GM10847 (cell line): ENCODE measurements around the gene LHFPL3.

ENCODE experiments used
- POLR2A ChIP-seq: IDR thresholded peaks from 2 replicates; pipeline ENCODE4 v1.6.1; 2011; ENCODE audit not compliant: insufficient read length; ENCODE audit errors: extremely low read depth

Gene LHFPL3

DNA sequence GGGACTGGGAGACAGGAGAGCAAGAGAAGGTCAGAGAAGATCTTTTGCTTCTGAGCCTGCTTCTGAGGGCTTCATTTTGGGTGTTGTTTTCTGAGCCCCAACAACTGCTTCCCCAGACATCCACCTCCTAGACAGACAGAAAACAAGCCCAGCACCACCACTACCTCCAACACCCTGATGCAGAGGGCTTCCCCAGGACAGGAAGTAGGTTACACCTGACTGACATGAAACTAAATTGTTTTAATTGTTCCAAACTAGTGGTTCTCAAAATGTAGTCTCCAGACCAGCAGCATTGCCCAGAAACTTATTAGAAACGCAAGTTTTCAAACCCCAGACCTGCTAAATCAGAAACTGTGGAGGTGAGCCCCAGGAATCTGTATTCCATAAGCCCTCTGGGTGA lies 522.0 kb downstream of the LHFPL3 start:
- no peak for TF ChIP-seq POLR2A

DNA sequence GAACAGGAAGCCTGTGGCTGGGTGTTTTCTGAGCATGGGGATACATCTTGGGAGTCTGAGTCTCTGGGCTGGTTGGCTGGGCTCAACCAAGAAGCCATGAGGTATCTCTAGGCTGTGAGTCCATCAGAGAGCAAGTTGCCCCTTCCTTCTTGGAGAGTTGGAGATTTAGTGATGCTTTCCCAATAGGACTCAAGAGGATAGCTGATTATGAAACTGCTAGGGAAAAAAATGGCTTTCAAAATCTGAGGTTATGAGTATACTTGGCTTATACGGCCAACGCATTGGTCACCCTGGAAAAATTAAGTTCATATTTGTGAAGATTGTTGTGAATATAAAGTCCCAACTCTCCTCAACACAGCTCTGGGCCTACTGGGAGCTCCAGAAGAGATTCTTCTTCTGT lies 522.9 kb downstream of the LHFPL3 start:
- no peak for TF ChIP-seq POLR2A

DNA sequence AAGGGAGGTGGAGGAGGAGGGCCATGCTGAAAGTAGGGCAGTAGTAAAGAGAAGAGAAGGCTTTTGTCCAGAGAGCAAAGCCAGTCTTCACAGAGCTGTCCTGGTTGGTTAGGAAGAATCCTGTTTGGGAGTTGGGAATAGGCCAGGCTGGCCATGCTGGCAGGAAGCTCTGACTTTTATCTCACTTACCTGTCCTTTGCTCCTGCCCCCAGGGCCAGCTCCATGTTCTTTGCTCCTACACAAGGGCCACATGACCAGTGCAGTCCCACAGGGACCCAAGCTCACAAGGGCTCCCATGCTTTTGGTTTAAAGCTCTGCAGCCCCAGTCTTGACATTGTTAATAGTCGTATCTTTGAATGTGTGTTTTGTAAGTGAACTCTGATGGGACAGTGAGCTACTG lies 524.0 kb downstream of the LHFPL3 start:
- no peak for TF ChIP-seq POLR2A

DNA sequence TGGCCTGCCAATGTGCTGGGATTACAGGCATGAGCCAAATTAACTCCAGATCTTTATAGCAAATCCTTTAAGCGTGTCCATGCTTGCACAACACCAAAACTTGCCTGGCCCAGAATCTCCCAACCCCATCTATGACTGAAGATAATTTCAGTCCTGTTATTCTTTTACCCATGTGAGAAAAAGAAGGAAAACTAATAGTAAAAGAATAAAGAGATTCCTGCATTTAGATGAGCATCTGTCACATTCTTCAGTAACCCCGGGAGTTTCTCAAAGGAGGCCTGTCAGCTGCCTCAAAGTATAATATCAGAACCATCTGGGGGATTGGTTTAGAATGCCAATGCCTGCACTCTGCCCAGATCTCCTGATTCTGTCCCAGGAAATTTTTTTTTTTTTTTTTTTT lies 527.5 kb downstream of the LHFPL3 start:
- no peak for TF ChIP-seq POLR2A

DNA sequence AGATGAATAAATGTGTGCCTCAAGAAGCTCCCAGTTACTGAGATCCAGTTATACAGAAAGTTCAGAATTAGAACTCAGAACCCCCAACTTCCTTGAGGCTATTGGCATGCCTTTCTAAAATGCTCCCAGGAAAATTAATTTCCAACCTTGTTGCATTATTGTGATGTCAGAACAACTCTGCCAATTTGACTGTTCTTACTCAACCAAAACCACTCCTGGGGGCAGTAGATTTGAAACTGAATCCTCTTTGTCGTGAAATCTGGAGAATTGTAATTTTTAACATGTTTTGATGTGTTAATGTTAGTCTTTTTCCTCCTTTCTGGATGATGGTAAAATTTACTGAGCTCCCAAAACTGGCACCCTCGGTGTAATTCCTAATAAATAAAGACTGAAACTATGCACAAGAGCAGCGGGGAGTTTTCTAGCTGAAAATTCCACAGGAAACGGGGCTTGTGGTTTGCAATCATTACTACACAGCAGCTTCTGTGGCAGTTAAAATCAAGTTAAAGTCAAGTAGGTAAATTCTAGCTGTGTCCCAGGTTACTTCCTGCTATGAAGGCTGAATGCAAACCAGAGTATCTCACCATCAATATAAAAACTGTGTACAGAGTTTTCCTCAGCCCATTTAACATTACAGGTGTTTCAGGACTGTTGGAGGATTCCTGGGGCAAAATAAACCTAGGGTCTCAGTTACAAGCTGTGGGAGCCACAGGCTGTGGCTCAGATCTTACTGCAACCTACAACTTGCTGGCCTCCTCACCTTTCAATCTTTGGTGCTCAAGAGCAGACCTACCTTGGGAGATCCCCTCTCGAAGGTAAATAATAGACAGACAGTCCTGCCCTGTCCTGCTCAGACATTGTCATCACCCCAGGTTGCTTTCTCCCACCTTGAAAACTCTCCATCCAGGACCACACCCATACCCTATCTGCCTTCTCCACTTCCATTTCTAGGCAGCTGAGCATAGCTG lies 529.3 kb downstream of the LHFPL3 start:
- no peak for TF ChIP-seq POLR2A

DNA sequence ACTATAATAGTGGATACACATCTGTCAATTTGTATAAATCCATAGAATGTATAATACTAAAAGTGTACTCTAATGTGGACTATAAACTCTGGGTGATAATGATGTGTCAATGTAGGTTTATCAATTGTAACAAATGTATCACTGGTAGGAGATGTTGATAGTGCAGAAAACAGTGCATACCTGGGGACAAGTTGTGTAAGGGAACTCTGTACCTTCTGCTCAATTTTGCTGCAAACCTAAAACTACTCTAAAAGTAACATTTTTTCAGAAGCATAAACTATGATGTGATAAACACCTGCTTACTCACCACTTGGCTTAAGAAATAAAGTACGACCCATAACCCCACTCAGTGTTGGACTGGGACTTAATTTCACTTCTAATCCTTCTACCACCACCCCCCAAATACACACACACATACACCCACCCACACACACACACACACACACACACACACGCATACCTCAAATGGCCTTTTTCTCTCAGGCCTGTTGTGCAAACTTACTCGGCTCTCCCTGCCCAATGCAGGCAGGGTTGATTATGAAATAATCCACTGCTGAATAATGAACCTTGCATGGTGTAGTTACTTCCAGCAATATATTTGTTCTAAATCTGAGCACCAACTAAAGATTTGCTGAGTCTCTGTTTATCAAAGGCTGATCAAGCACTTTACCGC lies 531.5 kb downstream of the LHFPL3 start:
- no peak for TF ChIP-seq POLR2A

DNA sequence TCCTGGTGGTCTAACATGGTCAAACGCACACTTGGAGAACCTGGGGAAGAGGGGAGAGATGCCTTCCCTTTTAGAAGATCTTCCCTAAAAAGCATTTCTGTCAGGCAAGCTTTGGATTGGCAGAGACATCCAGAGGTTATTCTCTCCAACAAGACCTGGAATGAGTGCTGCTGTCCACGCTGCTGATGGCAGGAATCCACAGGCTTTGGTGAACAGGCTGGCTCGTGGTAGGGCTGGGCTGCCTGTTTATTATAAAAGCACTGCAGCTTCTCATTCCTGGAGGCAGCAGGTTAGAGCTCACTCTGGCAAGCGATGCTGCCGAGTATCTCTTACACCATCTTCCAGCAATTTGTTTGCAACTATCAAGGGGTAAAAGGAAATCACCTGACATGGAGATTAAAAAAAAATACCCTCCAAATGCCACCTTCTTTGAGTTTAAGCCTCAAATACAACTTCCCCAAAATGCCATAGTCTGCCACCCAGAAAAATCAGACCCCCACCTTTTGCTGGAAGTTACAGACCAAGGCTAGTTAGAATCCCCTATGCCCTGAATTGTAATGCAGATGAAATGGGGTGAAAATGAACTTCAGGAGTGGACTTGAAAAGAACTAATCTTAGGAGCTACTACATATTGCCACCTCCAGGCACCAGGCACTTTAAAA lies 533.5 kb downstream of the LHFPL3 start:
- TF ChIP-seq POLR2A = no peak

DNA sequence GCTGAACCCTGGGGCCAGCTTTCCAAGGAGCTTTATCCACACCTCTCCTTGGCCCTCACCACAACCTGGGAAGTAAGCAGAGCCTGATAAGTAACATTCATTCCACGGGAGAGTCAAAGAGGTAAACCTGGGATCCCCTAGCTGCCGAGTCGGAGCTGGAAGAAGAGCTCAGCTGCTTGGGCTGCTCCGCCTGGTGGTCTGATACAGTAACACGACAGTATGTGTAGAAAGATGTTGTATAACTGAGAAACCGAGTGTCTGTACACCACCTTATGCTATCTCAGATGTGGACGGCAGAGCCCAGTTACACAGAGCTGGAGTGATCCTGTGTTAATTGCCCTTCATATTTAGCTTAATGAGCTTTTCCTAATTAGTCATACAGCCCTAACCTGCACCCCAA lies 534.3 kb downstream of the LHFPL3 start:
- no peak for TF ChIP-seq POLR2A

DNA sequence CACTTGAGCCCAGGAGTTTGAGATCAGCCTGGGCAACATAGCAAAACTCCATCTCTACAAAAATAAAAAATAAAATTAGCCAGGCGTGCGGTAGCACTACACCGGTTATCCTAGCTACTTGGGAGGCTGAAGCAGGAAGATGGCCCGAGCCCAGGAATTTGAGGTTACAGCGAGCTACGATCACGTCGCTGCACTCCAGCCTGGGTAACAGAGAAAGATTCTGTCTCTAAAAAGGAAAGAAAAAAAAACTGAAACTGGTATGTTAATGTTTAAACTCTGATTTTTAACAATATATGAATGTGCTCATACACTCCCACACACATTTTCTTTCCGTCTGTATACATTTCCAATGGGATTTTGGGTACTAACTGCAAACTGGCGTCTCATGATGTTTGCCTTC lies 545.0 kb downstream of the LHFPL3 start:
- no peak for TF ChIP-seq POLR2A

DNA sequence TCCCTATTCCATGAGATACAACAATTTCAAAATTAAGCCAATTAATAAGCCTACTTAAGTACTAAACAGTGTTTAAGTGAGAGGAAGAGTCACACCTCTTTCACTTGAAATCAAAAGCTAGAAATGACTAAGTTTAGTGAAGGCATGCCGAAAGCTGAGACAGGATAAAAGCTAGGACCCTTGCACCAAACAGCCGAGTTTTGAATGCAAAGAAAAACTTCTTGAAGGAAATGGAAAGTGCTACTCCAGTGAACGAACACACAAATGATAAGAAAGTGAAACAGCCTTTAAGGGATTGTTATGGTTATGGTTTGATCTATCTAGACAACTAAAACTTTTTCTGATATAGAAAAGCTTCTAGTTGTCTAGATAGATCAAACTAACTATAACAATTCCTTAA lies 550.2 kb downstream of the LHFPL3 start:
- no peak for TF ChIP-seq POLR2A

DNA sequence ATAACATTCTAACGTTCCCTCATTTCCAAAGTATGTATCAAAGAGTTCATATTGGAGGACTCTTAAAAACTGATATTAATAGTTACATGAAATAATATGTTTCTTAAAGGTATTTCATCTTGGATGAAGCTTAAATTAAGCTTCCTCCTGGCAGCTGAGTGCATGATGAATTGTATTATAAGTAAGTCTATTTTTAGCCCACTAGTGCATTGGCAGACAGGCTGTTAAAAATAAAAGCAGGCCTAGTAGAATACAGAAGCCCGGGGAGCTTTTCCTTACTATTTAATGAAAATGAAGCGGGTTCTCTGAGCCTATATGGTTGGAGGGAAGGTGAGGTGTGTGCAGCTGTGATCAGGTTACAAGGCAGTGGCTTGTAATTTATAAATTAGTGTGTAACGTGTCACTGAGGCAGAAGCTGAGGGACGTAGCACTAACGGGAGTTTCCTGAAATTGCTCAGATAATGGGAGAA lies 554.9 kb downstream of the LHFPL3 start:
- no peak for TF ChIP-seq POLR2A

DNA sequence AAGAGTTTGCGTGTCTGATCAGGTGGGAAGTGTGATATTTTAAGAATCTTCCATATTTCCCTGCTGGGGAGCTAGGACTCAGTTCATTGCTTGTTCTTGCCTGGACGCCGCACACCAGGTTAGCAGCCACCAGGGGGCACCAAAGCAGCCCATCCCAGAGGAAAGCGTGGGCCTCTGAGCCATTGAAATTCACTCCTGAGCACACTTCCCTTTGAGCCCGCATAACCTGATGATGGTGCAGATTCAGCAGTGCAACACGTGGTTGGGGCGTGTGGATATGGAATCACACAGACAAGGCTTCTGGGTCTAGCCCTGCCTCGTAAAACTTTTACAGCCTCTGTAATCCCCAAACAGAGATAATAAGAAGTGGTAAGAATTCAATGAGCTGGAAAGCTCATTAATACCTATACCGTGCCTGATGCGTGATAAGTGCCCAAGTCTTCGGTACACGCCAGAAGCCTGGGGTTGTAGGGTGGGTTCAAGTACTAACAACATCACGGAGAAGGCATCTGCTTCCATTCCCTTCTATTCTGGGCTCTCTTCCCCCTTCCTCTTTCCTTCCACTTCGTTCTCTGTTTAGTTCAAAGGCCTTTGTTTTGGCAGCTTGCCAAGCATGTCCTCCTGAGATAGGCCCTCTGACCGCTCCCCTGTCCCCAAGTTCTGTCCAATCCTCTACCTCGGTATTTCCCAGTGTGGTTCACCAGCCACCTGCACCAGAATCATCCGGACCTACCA lies 555.5 kb downstream of the LHFPL3 start:
- no peak for TF ChIP-seq POLR2A

DNA sequence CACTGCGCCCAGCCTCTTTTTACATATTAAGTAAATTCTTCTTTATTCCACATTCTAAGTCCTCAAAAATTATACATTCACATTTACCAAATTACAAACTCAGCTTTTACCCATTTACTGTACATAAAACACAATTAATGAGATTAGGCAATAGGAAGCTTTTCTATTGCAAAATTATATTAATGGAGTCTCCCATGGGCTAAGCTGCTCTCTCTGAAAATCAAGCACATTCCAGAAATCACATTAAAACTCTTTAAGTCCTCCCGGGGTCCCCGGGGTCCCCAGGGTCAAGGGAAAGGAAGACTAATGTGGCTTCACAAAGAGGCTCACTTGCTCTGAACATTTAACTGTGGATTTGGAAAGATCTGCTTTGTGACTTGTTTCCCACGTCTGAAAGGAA lies 558.2 kb downstream of the LHFPL3 start:
- no peak for TF ChIP-seq POLR2A

DNA sequence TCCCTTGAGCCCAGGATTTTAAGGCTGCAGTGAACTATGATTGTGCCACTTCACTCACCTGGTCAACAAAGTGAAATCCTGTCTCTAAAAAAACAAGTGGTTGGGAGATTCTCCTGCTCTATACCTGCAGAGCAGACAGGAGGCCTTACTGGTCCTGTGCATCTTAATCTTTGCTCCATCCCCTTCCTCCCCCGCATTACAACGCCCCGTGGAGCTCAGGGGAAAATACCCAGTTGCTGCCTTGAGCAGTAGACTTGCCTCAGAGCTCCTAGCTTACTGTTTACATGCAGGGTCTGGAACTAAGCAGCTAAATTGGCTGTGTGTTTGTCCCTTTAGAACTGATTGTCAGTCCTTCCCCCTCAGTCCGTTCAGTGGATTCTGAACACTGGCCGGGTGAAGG lies 561.8 kb downstream of the LHFPL3 start:
- TF ChIP-seq POLR2A = no peak

DNA sequence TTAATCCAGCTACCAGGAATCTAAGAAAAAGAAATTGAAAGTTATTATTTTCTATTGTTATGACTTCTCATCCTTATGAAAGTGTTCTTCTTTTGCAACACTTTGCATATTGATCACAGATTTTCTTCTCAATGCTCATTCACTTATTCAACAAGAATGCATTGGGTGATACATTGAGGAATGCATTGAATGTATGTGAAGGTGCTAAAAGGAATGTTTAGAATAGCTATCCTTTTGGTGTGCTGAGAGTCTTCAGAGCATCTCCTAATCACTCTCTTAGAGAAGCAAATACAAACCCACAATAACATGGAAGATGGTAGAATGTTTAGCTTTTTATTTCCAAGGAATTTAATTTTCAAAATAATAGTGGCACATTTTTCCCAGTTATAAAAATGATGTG lies 563.5 kb downstream of the LHFPL3 start:
- no peak for TF ChIP-seq POLR2A

DNA sequence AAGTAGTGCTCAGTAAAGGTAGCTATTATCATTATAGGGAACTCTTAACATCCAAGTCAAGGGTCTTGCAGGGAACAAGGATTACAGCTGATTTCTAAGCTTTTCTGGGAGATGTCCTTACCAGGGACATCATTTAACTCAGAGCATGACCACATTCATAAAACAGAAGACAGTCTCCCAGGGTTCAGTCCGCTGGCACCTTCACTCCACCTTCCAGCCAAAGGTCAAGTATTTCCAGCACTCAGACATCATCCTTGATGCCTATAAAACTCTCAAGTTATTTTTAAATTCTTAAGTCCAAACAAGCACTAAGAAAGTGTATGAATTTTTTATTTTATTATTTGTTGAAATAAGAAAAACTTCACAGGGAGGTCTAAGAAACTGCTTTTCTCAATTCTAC lies 565.9 kb downstream of the LHFPL3 start:
- no peak for TF ChIP-seq POLR2A
